Hematopoietic multipotent progenitor cell treated with erythropoietin and hydrocortisone succinate and interleukin-3 and kit ligand, for 8 days (in vitro differentiated cells): Measurements from ENCODE around the gene HMGCR.

ENCODE experiments used
- DNase-seq: peaks from one replicate; pipeline ENCODE4 v3.0.0-alpha.2; 2015

Gene HMGCR

DNA sequence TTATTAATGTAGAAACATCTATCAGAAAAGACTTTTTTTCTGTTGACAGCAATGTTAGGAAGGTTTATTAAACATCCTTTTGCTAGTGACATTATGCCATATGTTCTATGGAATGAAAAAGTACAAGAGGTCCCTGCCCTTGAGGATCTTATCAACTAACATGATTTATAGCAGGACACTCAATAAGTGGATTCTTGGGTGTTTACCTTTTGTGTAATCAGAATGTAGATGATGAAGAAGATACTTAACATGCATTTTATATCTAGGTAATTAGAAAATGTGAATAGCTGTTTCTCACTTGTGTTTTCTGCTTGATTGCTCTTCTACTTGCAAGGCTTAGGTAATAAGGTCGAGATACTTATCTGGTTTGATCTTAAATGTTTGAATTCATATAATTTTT is 4.9 kb downstream of the HMGCR start:
- DNase-seq: no peak

DNA sequence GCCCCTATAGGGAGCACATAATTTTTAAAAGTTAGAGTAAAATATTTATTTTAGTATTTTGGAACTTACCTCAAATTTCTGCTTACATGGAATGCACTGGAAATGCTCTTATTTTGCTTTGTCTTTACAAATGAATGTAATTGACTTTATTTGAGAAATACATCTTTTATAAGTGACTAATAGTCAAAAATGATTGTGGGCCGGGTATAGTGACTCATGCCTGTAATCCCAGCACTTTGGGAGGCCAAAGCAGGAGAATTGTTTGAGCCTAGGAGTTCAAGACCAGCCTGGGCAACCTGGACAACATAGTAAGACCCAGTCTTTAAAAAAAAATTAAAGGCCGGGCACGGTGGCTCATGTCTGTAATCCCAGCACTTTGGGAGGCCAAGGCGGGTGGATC is 5.8 kb downstream of the HMGCR start:
- DNase-seq: no peak

- no peak for DNase-seq
Measured at GRCh38 chr5:75348241-75348640, 11.2 kb downstream of the HMGCR start.

GRCh38 chr5:75349663-75350062 is 12.6 kb downstream of the HMGCR start:
- no peak for DNase-seq

DNA sequence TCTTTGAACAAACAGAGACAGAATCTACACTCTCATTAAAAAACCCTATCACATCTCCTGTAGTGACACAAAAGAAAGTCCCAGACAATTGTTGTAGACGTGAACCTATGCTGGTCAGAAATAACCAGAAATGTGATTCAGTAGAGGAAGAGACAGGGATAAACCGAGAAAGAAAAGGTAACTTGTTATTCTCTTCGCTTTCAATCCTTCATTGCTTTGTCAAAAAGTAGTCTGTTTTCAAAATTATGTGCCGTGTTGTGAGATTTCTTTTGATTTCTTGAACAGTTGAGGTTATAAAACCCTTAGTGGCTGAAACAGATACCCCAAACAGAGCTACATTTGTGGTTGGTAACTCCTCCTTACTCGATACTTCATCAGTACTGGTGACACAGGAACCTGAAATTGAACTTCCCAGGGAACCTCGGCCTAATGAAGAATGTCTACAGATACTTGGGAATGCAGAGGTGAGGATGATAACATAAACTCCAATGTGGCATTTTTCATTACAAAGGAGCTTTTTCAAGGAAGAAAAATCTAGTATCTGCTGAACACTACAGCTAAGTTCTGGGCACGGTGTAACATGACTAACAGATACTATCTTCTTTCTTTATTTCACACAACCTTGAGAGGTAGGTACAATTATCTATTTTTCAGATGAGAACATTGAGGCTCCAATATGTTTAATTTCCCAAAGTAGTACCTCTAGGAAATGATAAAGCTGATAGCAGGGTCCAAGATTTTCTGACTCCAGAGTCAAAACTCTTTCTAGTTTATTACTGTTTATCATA is 14.3 kb downstream of the HMGCR start:
- no peak for DNase-seq

DNA sequence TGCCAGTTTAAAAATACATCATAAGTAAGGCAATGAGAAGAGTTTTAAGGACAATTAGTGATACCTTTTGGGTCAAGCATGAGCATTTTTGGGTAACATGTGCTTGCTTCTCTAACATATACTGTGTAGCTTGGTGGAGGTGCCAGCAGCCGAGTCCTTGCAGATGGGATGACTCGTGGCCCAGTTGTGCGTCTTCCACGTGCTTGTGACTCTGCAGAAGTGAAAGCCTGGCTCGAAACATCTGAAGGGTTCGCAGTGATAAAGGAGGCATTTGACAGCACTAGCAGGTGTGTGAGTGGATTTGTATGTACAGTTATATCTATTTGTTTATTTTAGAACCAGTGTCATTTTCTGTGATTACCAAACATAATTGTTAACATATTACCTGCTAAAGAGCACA is 18.2 kb downstream of the HMGCR start:
- no peak for DNase-seq

GRCh38 chr5:75356719-75357118 is 19.7 kb downstream of the HMGCR start:
- no peak for DNase-seq

- no peak for DNase-seq
Measured at GRCh38 chr5:75358117-75358516, 21.1 kb downstream of the HMGCR start.

GRCh38 chr5:75361310-75361709 is 24.3 kb downstream of the HMGCR start:
- no peak for DNase-seq

- DNase-seq: no peak
Measured at GRCh38 chr5:75362474-75362975, 25.5 kb downstream of the HMGCR start.

- DNase-seq: no peak
Measured at GRCh38 chr5:75363111-75363510, 26.1 kb downstream of the HMGCR start.

DNA sequence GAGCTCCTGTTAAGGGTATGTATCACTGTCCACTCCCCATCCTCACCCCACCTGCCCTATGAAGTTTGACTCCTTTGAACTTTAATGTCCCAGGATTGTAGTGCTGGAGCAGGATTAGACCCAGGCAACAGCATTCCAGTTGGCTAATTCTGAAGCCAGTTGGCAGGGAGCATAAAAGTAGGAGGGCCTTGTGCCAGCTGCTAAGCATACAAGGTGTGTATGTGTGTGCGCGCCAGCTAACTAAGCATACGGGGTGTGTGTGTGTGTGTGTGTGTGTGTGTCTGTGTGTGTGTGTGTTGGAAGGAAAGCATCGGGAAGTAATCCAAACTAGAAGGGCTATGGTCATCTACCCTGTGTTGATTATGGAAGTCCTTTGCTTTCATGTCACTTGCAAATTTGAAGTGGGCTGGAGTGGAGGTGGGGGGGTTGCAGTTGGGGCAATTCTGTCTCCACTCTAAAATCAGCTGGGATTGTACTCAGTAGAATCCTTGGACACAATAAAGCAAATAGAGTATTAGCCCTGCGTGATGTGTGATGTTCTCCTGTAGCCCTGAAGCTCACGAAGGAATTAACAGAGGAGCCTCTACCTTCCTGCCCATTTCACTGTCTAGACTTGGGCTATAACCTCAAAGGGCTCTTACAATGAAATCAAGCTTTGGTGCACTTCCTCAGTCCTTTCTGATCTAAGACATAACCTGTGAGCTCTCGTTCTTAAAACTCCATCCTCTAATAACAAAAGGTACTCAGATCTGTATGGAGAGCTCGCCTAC is 26.9 kb downstream of the HMGCR start:
- DNase-seq: no peak

DNA sequence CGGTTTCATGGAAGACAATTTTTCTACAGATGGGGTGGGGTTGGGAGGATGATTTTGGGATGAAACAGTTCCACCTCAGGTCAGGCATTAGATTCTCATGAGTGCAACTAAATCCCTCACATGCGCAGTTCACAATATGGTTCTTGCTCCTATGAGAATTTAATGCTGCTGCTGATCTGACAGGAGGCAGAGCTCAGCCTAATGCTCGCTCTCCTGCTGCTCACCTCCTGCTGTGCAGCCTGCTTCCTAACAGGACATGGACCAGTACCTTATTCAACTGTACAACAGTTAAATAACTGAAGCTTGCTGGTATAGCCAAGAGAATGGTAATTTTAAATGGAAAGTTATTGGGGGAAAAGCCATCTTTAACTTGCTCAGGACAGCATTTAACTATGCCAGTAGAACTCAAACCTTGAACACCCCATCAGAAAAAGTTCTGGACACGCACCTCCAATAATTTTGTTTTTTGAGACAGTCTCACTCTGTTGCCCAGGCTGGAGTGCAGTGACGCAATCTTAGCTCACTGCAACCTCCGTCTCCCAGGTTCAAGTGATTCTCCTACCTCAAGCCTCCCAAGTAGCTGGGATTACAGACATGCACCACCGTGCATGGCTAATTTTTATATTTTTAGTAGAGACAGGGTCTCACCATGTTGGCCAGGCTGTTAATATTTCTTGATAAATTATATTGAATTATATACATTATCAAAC is 27.7 kb downstream of the HMGCR start:
- peak; percentile 21 for DNase-seq

DNA sequence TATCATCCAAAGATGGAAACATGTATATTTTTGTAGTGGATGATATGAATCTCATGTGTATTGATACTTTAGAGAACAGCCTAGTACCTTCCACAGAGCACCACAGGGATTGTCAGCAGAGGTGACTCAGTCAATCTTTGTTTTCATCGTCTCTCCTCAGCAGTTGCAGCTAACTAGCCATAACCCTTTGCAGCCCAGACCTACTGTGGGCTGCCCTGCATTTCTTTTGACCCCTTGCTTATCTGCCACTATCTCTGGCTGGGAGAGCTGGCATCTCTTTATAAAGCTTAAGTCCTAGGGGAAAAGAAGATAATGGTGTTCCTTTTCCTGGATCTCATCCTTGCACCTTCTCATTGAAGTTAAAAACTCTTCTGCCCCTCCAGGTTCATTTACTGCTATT is 28.7 kb downstream of the HMGCR start:
- no peak for DNase-seq

DNA sequence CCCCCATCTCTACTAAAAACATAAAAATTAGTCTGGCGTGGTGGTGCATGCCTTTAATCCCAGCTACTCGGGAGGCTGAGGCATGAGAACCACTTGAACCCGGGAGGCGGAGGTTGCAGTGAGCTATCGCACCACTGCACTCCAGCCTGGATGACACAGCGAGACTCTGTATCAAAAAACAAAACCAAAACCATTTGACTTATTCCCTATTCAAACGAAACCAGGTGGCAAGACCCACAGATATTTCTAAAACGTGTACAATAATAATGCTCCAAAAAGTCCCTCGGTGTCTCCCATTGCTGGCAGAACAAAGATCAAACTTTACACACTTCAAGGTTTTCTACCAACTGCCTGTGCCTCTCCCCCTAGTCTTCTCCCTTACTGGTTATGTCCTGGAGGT is 29.8 kb downstream of the HMGCR start:
- no peak for DNase-seq

DNA sequence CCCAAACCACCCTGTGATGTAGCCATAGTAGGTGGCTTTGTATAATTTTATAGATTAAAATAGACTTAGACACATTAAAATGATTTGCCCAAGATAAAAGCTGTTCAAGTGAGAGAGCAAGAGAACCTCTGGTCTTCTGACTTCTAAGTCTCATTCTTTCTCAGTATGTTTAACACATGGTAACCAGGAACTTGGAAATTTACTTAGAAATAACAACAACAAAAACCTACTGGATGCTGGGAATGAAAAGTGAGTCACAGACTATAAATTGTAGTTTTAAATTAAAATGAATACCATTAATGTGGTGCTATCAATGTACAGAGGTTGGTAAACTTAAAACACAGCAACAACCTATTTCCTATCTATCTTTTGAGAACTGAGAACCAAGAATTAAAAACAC is 30.4 kb downstream of the HMGCR start:
- no peak for DNase-seq

- no peak for DNase-seq
Measured at GRCh38 chr5:75368391-75368790, 31.4 kb downstream of the HMGCR start.

- no peak for DNase-seq
Measured at GRCh38 chr5:75373862-75374261, 36.8 kb downstream of the HMGCR start.

- no peak for DNase-seq
Measured at GRCh38 chr5:75374394-75374814, 37.4 kb downstream of the HMGCR start.

GRCh38 chr5:75375414-75375813 is 38.4 kb downstream of the HMGCR start:
- no peak for DNase-seq

DNA sequence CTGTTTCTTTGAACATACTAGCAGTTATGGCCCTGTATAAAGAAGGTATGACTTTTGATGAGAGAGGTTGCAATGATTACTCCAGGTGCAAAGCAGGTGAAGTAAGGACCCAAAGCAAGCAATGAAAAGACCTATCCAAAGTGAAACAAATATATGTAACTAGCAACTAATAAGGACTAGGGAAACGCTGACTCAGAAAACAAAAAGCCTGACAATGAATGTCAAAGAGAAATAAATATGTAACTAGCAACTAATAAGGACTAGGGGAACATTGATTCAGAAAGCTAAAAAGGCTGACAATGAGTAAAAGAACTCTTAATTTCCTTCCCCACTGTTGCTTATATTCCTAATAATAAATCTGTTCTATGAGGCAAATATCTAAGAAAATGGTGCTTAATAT is 43.1 kb downstream of the HMGCR start:
- DNase-seq: no peak

DNA sequence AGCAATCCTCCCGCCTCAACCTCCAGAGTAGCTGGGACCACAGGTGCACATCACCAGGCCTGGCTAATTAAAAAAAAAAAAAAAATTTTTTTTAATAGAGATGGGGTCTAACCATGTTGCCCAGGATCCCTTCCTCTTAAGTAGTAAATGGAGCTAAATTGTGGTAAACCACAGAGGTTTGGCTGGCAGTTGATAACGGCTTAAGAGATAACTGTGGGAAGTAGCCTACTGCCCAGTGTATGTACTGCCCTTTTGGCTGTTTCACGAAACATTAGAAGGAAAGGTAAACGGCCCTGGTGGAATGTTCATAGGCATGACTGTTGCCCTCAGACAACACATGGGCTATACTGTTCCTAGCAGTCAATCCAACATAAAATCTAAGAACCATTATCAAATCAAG is 44.4 kb downstream of the HMGCR start:
- peak; percentile 89 for DNase-seq

GRCh38 chr5:75384218-75384617 is 47.2 kb downstream of the HMGCR start:
- DNase-seq: no peak

DNA sequence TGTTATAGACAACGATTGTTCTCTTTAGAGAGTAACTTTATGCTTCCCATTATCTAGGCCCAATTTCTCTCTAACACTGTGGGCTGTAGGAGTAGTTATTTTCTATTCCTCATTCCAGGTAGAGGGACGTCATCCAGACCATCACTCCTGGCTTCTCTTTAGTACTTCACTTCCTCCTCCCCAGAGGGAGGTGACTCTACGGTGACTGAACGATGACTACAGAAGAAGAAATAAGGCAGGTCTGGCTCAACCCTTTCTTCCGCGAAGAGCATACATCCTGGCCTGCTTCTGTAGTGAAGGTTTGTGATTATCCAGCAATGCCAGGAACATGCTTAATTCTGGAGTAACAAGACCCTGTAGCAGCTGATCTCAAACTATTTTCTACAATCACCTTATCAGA is 50.8 kb downstream of the HMGCR start:
- DNase-seq: no peak
